GM19455 (cell line): ENCODE data around the gene GAS2L1.

Experiments used
- ATAC-seq: cut with Tn5 transposase; IDR thresholded peaks from one replicate; pipeline ENCODE4 v1.9.1; 2021; ENCODE audit not compliant: unreplicated experiment

GAS2L1 gene

GRCh38 chr22:29325785-29326315, 19.4 kb downstream of the GAS2L1 start:
- ATAC-seq, result no peak

GRCh38 chr22:29326481-29326880, 20.0 kb downstream of the GAS2L1 start:
- no peak for ATAC-seq

GRCh38 chr22:29327089-29327764, 20.8 kb downstream of the GAS2L1 start:
- no peak for ATAC-seq

GRCh38 chr22:29328055-29328454, 21.6 kb downstream of the GAS2L1 start:
- no peak for ATAC-seq

GRCh38 chr22:29328566-29329500, 22.4 kb downstream of the GAS2L1 start:
- no peak for ATAC-seq

- no peak for ATAC-seq
These were observed 23.1 kb downstream of the GAS2L1 start for GRCh38 chr22:29329581-29329980.

GRCh38 chr22:29330291-29330690, 23.8 kb downstream of the GAS2L1 start:
- ATAC-seq, result no peak

- ATAC-seq, result no peak
These were observed 24.3 kb downstream of the GAS2L1 start for GRCh38 chr22:29330753-29331152.

GRCh38 chr22:29331213-29331612, 24.8 kb downstream of the GAS2L1 start:
- no peak for ATAC-seq

- ATAC-seq, result no peak
These were observed 25.3 kb downstream of the GAS2L1 start for GRCh38 chr22:29331658-29332300.

- ATAC-seq, result no peak
These were observed 26.5 kb downstream of the GAS2L1 start for GRCh38 chr22:29332886-29333496.

- no peak for ATAC-seq
These were observed 27.7 kb downstream of the GAS2L1 start for GRCh38 chr22:29334148-29334547.

GRCh38 chr22:29334696-29335344, 28.4 kb downstream of the GAS2L1 start:
- ATAC-seq, result no peak

- no peak for ATAC-seq
These were observed 29.2 kb downstream of the GAS2L1 start for GRCh38 chr22:29335656-29336055.

- ATAC-seq, result no peak
These were observed 30.5 kb downstream of the GAS2L1 start for GRCh38 chr22:29336751-29337490.

GRCh38 chr22:29337631-29338284, 31.3 kb downstream of the GAS2L1 start:
- no peak for ATAC-seq

GRCh38 chr22:29338398-29338797, 31.9 kb downstream of the GAS2L1 start:
- no peak for ATAC-seq

GRCh38 chr22:29339381-29340235, 33.2 kb downstream of the GAS2L1 start:
- ATAC-seq, result no peak
